Neural crest cell (in vitro differentiated cells): ENCODE data around the gene EPO. TPM values are rescaled to one million over a fixed set of nuclear protein-coding genes. Genes with fewer than 3 reads are reported as not detected.

Experiments used
- DNase-seq: peaks from one replicate; pipeline ENCODE4 v3.0.0; 2021; ENCODE audit warnings: low read depth, mixed read lengths, low spot score
- H3K27ac Mint-ChIP-seq: one replicate; pipeline ENCODE4 v1.8.0; 2021; ENCODE audit warnings: mild to moderate bottlenecking, mixed read lengths; ENCODE audit not compliant: unreplicated experiment
- H3K27me3 Mint-ChIP-seq: 2 replicates; pipeline ENCODE4 v1.8.0; 2021; ENCODE audit warnings: low read depth, mild to moderate bottlenecking, mixed read lengths
- H3K36me3 Mint-ChIP-seq: 2 replicates; pipeline ENCODE4 v1.8.0; 2021; ENCODE audit warnings: low read depth, mild to moderate bottlenecking, mixed read lengths
- H3K4me1 Mint-ChIP-seq: 2 replicates; pipeline ENCODE4 v1.8.0; 2021; ENCODE audit warnings: mixed read lengths
- H3K4me3 Mint-ChIP-seq: one replicate; pipeline ENCODE4 v1.8.0; 2021; ENCODE audit warnings: mild to moderate bottlenecking, mixed read lengths
- H3K9me3 Mint-ChIP-seq: 2 replicates; pipeline ENCODE4 v1.8.0; 2021; ENCODE audit warnings: mixed read lengths
- total RNA-seq: library from RNA; stranded (reverse); gene quantifications from 2 replicates; pipeline ENCODE4 v1.2.1, GENCODE V29; 2021
- TF ChIP-seq, protein P1 (sequence below): fragments of 200-600 bp; sonication (generic); conservative IDR thresholded peaks from 2 replicates; pipeline ENCODE4 v1.5.0; 2021; ENCODE audit warnings: antibody characterized with exemption, mild to moderate bottlenecking

Gene EPO
- total RNA-seq, 1 donor from 2014 or later, result 0.30 TPM

DNA sequence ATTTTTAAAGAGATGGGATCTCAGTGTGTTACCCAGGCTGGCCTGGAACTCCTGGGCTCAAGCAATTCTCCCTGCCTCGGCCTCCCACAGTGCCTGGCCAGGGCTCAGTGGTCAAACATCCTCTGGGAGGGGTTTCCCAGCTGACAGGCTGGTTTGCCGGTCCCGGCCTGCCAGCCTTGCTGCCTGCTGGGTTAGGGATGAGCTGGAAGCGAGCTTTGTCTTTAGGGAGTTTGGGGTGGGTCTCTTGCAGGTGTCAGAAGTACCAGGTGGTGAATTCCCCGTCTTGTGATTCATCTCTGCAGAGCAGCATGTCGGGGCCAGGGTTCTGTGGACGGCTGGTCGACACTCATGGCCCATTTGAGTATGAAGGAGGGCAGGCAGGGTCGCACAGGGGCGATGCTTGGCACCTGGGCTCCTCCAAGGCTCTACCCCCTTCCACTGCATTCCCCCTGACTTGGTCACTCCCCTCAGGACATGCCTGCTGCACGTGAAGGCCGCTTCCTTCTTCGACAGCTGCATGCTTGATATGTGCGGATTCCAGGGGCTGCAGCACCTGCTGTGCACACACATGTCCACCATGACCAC, 43.4 kb downstream of the EPO start:
- no peaks in the 10 kb centered on the region for H3K36me3 Mint-ChIP-seq
- TF ChIP-seq, protein P1, sequence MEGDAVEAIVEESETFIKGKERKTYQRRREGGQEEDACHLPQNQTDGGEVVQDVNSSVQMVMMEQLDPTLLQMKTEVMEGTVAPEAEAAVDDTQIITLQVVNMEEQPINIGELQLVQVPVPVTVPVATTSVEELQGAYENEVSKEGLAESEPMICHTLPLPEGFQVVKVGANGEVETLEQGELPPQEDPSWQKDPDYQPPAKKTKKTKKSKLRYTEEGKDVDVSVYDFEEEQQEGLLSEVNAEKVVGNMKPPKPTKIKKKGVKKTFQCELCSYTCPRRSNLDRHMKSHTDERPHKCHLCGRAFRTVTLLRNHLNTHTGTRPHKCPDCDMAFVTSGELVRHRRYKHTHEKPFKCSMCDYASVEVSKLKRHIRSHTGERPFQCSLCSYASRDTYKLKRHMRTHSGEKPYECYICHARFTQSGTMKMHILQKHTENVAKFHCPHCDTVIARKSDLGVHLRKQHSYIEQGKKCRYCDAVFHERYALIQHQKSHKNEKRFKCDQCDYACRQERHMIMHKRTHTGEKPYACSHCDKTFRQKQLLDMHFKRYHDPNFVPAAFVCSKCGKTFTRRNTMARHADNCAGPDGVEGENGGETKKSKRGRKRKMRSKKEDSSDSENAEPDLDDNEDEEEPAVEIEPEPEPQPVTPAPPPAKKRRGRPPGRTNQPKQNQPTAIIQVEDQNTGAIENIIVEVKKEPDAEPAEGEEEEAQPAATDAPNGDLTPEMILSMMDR, result no peak
- H3K9me3 Mint-ChIP-seq, result no peaks in the 10 kb centered on the region
- no peak overlapping the region for H3K27ac Mint-ChIP-seq
- H3K4me3 Mint-ChIP-seq, result no peak overlapping the region
- DNase-seq, result no peak
- H3K4me1 Mint-ChIP-seq, result no peaks in the 10 kb centered on the region
- no peaks in the 10 kb centered on the region for H3K27me3 Mint-ChIP-seq

DNA sequence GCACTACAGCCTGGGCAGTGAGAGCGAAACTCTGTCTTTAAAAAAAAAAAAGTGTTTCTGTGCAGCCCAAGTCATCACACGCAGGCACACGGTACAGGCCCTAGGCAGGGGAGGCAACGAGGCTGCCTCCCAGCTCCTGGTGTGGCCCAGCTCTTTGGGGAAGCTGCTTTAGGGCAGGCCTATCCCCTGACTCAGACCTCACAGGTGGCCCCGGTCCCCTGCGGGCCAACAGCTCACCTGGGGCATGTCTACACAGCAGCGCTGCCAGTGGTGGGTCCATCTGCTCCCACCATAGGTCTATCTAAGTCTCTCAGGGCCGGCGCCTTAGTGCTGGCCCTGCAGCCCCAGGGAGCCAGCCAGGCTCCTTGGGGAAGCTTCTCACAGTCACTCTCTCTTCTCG, 44.6 kb downstream of the EPO start:
- no peaks in the 10 kb centered on the region for H3K4me1 Mint-ChIP-seq
- H3K36me3 Mint-ChIP-seq, result no peaks in the 10 kb centered on the region
- no peak for DNase-seq
- H3K9me3 Mint-ChIP-seq, result no peaks in the 10 kb centered on the region
- H3K4me3 Mint-ChIP-seq, result no peak overlapping the region
- TF ChIP-seq, protein P1, result no peak
- no peak overlapping the region for H3K27ac Mint-ChIP-seq
- no peaks in the 10 kb centered on the region for H3K27me3 Mint-ChIP-seq

DNA sequence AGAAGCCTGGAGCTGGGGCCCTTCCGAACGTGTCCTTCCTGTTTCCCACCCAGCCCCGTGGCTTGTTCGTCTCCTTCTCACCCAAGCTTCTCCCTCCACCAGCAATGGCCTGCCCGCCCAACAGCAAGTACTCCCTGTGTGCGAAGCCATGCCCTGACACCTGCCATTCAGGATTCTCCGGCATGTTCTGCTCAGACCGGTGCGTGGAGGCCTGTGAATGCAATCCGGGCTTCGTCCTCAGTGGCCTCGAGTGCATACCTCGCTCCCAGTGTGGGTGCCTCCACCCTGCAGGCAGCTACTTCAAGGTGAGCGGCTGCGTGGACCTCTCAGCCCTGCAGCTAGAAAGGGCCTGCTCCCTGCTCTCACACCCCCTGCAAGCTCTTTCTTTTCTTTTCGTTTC, 45.0 kb downstream of the EPO start:
- H3K27me3 Mint-ChIP-seq, result no peaks in the 10 kb centered on the region
- no peak overlapping the region for H3K27ac Mint-ChIP-seq
- no peaks in the 10 kb centered on the region for H3K36me3 Mint-ChIP-seq

DNA sequence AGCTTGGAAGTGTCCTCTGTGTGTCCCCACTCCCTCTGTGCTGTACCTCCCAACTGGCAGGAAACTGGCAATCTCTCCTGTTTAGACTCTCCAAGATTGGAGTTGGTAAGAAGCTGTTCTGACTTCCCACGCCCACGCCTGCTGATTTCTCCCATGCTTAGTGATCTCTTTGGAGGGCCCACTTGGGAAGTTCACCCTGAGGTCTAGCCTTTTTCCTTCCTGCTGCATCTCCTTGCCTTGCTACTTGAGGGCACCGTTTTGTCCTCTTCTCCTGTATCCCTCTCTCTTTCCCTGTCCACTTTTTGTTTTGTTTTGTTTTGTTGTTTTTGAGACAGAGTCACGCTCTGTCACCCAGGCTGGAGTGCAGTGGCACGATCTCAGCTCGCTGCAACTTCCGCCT, 48.5 kb downstream of the EPO start:
- Mint-ChIP-seq H3K36me3 (no peaks in the 10 kb centered on the region), H3K27ac (peak overlapping the region; percentile 67), H3K9me3 (no peaks in the 10 kb centered on the region), H3K4me3 (no peak overlapping the region), H3K27me3 (no peaks in the 10 kb centered on the region), H3K4me1 (no peaks in the 10 kb centered on the region)
- TF ChIP-seq, protein P1, result no peak
- no peak for DNase-seq

More for the DNA sequence above, 45.0 kb downstream of the EPO start:
- TF ChIP-seq, protein P1, result no peak
- no peaks in the 10 kb centered on the region for H3K4me1 Mint-ChIP-seq
- H3K4me3 Mint-ChIP-seq, result no peak overlapping the region
- DNase-seq, result no peak
- no peaks in the 10 kb centered on the region for H3K9me3 Mint-ChIP-seq

Other genes starting within 250 kb of the EPO start
- 28.8 and 32.8 TPM in 2 replicates for gene TSC22D4, start 241.3 kb upstream of the EPO start, total RNA-seq
- gene NYAP1, start 236.5 kb upstream of the EPO start, total RNA-seq, result 4.8 and 5.2 TPM in 2 replicates
- gene AGFG2, start 181.3 kb upstream of the EPO start, total RNA-seq, result 11.6 and 13.3 TPM in 2 replicates
- gene SAP25, start 146.6 kb upstream of the EPO start, total RNA-seq, result 3.4 and 4.6 TPM in 2 replicates
- gene LRCH4, start 134.3 kb upstream of the EPO start, total RNA-seq, result 44.2 and 46.6 TPM in 2 replicates
- 0.50 and 0.61 TPM in 2 replicates for gene FBXO24, start 134.1 kb upstream of the EPO start, total RNA-seq
- 13.7 and 16.7 TPM in 2 replicates for gene PCOLCE, start 118.1 kb upstream of the EPO start, total RNA-seq
- gene MOSPD3, start 107.9 kb upstream of the EPO start, total RNA-seq, result 24.3 and 27.9 TPM in 2 replicates
- 1.7 and 2.4 TPM in 2 replicates for gene TFR2, start 78.9 kb upstream of the EPO start, total RNA-seq
- 2.4 and 3.1 TPM in 2 replicates for gene ACTL6B, start 64.0 kb upstream of the EPO start, total RNA-seq
- gene GNB2, start 46.7 kb upstream of the EPO start, total RNA-seq, result 215 and 229 TPM in 2 replicates
- 71.8 and 82.9 TPM in 2 replicates for gene GIGYF1, start 26.2 kb upstream of the EPO start, total RNA-seq
- 64.1 and 67.9 TPM in 2 replicates for gene POP7, start 14.3 kb upstream of the EPO start, total RNA-seq
- not detected in 2 replicates for gene ZAN, start 13.1 kb downstream of the EPO start, total RNA-seq
- 80.4 and 84.5 TPM in 2 replicates for gene EPHB4, start 107.1 kb downstream of the EPO start, total RNA-seq
- gene SLC12A9, start 132.2 kb downstream of the EPO start, total RNA-seq, result 25.2 and 27.7 TPM in 2 replicates
- 34.8 and 39.7 TPM in 2 replicates for gene TRIP6, start 146.9 kb downstream of the EPO start, total RNA-seq
- gene SRRT, start 154.6 kb downstream of the EPO start, total RNA-seq, result 330 and 356 TPM in 2 replicates
- gene UFSP1, start 169.2 kb downstream of the EPO start, total RNA-seq, result 4.4 and 4.6 TPM in 2 replicates
- gene ACHE, start 175.4 kb downstream of the EPO start, total RNA-seq, result 1.7 and 2.0 TPM in 2 replicates
- gene MUC3A, start 229.1 kb downstream of the EPO start, total RNA-seq, result 0.16 TPM in 1 of 2 replicates, not detected in the other
- 4.9 and 7.8 TPM in 2 replicates for gene MUC12, start 249.1 kb downstream of the EPO start, total RNA-seq